ENCODE results near the gene NCOA7.

DNA sequence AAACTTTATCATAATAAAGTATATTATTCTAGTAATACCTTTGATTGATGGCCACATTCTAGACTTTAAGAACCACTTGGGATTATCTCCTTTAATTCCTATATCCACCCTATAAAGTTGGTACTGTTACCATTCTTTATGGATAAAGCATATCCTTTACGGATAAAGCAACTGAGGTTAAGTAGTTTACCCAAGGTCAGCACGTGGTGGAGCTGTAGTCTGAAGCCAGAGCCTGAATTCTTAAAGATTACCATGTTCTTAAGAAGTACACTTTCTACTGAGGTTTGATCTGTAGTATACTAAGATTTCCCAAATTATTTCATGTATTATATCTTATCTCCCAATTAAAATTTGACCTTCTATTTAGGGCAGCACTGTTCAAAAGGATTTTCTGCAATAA lies 3.0 kb upstream of the NCOA7 start:
- TF ChIP-seq, protein P1, sequence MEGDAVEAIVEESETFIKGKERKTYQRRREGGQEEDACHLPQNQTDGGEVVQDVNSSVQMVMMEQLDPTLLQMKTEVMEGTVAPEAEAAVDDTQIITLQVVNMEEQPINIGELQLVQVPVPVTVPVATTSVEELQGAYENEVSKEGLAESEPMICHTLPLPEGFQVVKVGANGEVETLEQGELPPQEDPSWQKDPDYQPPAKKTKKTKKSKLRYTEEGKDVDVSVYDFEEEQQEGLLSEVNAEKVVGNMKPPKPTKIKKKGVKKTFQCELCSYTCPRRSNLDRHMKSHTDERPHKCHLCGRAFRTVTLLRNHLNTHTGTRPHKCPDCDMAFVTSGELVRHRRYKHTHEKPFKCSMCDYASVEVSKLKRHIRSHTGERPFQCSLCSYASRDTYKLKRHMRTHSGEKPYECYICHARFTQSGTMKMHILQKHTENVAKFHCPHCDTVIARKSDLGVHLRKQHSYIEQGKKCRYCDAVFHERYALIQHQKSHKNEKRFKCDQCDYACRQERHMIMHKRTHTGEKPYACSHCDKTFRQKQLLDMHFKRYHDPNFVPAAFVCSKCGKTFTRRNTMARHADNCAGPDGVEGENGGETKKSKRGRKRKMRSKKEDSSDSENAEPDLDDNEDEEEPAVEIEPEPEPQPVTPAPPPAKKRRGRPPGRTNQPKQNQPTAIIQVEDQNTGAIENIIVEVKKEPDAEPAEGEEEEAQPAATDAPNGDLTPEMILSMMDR (IDR thresholded peaks at IDR 0.05): peak; percentile 10
- no peak for TF ChIP-seq EZH2 (IDR thresholded peaks at IDR 0.05)
